Measurements from ENCODE around the gene ADGRV1.

GRCh38 chr5:90994796-90995195 is 436.2 kb downstream of the ADGRV1 start:
- TF ChIP-seq, protein P1, sequence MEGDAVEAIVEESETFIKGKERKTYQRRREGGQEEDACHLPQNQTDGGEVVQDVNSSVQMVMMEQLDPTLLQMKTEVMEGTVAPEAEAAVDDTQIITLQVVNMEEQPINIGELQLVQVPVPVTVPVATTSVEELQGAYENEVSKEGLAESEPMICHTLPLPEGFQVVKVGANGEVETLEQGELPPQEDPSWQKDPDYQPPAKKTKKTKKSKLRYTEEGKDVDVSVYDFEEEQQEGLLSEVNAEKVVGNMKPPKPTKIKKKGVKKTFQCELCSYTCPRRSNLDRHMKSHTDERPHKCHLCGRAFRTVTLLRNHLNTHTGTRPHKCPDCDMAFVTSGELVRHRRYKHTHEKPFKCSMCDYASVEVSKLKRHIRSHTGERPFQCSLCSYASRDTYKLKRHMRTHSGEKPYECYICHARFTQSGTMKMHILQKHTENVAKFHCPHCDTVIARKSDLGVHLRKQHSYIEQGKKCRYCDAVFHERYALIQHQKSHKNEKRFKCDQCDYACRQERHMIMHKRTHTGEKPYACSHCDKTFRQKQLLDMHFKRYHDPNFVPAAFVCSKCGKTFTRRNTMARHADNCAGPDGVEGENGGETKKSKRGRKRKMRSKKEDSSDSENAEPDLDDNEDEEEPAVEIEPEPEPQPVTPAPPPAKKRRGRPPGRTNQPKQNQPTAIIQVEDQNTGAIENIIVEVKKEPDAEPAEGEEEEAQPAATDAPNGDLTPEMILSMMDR (IDR thresholded peaks at IDR 0.05; ENCODE audit: low read depth, low read length), result no peak
- TF ChIP-seq POLR2A (IDR thresholded peaks at IDR 0.05; ENCODE audit: extremely low read depth, insufficient read length), result no peak
- TF ChIP-seq MYC (IDR thresholded peaks at IDR 0.05; ENCODE audit: low read depth, low read length), result no peak

Measured in NB4 (cell line).